ENCODE measurements around the gene PHLDB3. TPM values are rescaled to one million over a fixed set of nuclear protein-coding genes. Genes with fewer than 3 reads are reported as not detected.

The PHLDB3 gene
- total and polyA plus RNA-seq, 2 donors (not counting 3 experiments of a cell fraction or from before 2014, with no cell fraction given): 5.5 to 12.0 TPM

GRCh38 chr19:43532571-43532961, 28.0 kb upstream of the PHLDB3 start:
- TF ChIP-seq POLR2AphosphoS5 (IDR thresholded peaks at IDR 0.05; ENCODE audit: insufficient read depth, low read depth, low read length): no peak
- peak; percentile 27 for TF ChIP-seq POLR2A (IDR thresholded peaks at IDR 0.05; ENCODE audit: low read depth, low read length)
- FAIRE-seq: no peak
- H3K4me3 ChIP-seq (replicated peaks in 1 of 3; ENCODE audit: insufficient read depth in 1 of 3, low read depth in 1 of 3, low read length in 3 of 3): peak overlapping the region; percentile 22 to 61 (median 31)
- H3K4me1 ChIP-seq (ENCODE audit: control insufficient read depth, extremely low read depth, insufficient read depth, low read length): peaks cover 10% of the 10 kb centered on the region
- H3K79me2 ChIP-seq (ENCODE audit: control insufficient read depth, insufficient read depth, low read length): no peaks in the 10 kb centered on the region
- H3K9me1 ChIP-seq (replicated peaks; ENCODE audit: control insufficient read depth, extremely low read depth, insufficient read depth, low read length): no peaks in the 10 kb centered on the region
- no peaks in the 10 kb centered on the region for H3K36me3 ChIP-seq (ENCODE audit: control insufficient read depth in 2 of 2, extremely low read depth in 1 of 2, insufficient read depth in 2 of 2, low read length in 2 of 2)
- dilution Hi-C loops (cut with MboI; ENCODE audit: extremely low pct_ligation_motif_present, low sequenced_read_pairs) (no loop called here), intact Hi-C loops (cut with micrococcal nuclease) (no loop called here)
- H4K20me1 ChIP-seq (replicated peaks; ENCODE audit: control insufficient read depth, extremely low read depth, insufficient read depth, low read length): no peaks in the 10 kb centered on the region
- no TSS peak for BruUV-seq (replicated peaks)
- no peaks in the 10 kb centered on the region for H3K9me3 ChIP-seq (replicated peaks; ENCODE audit: control insufficient read depth, insufficient read depth, low read length)
- no peaks in the 10 kb centered on the region for H3K27me3 ChIP-seq (ENCODE audit: control insufficient read depth in 2 of 2, insufficient read depth in 2 of 2, low read length in 2 of 2)
- ChIA-PET POLR2A (no interaction called here), CTCF (interaction anchor here (0.7 to 6.2 kb wide), 7 partner anchors 7 to 86 kb away, joined by 3 to 118 read pairs (median 18); partner anchors contain the start of genes IRGQ and ZNF576)
- peak overlapping the region; percentile 13 for H3K9ac ChIP-seq (replicated peaks; ENCODE audit: extremely low read depth, insufficient read depth, low read length)
- H3K27ac ChIP-seq (ENCODE audit: insufficient read depth, low read depth, low read length): no peak overlapping the region
- peak overlapping the region; percentile 50 for H3K4me2 ChIP-seq (ENCODE audit: insufficient read depth, low read length)
- peak overlapping the region; percentile 91 for H2AFZ ChIP-seq (ENCODE audit: low read depth, low read length)
- no peak for DNase-seq (ENCODE audit: low read depth, low spot score)

GRCh38 chr19:43527860-43528622, 23.5 kb upstream of the PHLDB3 start:
- FAIRE-seq (no peak), DNase-seq (ENCODE audit: low read depth, low spot score) (no peak)
- Histone ChIP-seq H2AFZ (ENCODE audit: low read depth, low read length) (no peak overlapping the region), H4K20me1 (replicated peaks; ENCODE audit: control insufficient read depth, extremely low read depth, insufficient read depth, low read length) (no peaks in the 10 kb centered on the region), H3K4me2 (ENCODE audit: insufficient read depth, low read length) (no peak overlapping the region), H3K4me3 (replicated peaks in 1 of 3; ENCODE audit: insufficient read depth in 1 of 3, low read depth in 1 of 3, low read length in 3 of 3) (no peak overlapping the region), H3K9me3 (replicated peaks; ENCODE audit: control insufficient read depth, insufficient read depth, low read length) (no peaks in the 10 kb centered on the region), H3K4me1 (ENCODE audit: control insufficient read depth, extremely low read depth, insufficient read depth, low read length) (peaks cover 19% of the 10 kb centered on the region), H3K9ac (replicated peaks; ENCODE audit: extremely low read depth, insufficient read depth, low read length) (no peak overlapping the region), H3K79me2 (ENCODE audit: control insufficient read depth, insufficient read depth, low read length) (peaks cover 19% of the 10 kb centered on the region), H3K27ac (ENCODE audit: insufficient read depth, low read depth, low read length) (no peak overlapping the region), H3K9me1 (replicated peaks; ENCODE audit: control insufficient read depth, extremely low read depth, insufficient read depth, low read length) (no peaks in the 10 kb centered on the region), H3K27me3 (ENCODE audit: control insufficient read depth in 2 of 2, insufficient read depth in 2 of 2, low read length in 2 of 2) (no peaks in the 10 kb centered on the region), H3K36me3 (ENCODE audit: control insufficient read depth in 2 of 2, extremely low read depth in 1 of 2, insufficient read depth in 2 of 2, low read length in 2 of 2) (no peaks in the 10 kb centered on the region)
- intact Hi-C loops (cut with micrococcal nuclease): loop anchor here (2.0 to 5.0 kb wide), 2 partner anchors 23 to 66 kb away; partner anchors contain the start of gene PHLDB3
- dilution Hi-C loops (cut with MboI; ENCODE audit: extremely low pct_ligation_motif_present, low sequenced_read_pairs): no loop called here
- POLR2A ChIA-PET: no interaction called here
- no TSS peak for BruUV-seq (replicated peaks)
- CTCF ChIA-PET: interaction anchor here (0.6 to 1.3 kb wide), 5 partner anchors 9 to 81 kb away, joined by 3 to 6 read pairs (median 5); partner anchors contain the start of gene IRGQ
- TF ChIP-seq MAX (IDR thresholded peaks at IDR 0.05; ENCODE audit: insufficient read depth, insufficient read length): no peak
- TF ChIP-seq POLR2A (IDR thresholded peaks at IDR 0.05; ENCODE audit: low read depth, low read length): no peak
- TF ChIP-seq EZH2 (IDR thresholded peaks at IDR 0.05; ENCODE audit: borderline replicate concordance, low read depth, low read length, severe bottlenecking): no peak
